Measurements from ENCODE around the gene PACSIN2. TPM values are rescaled to one million over a fixed set of nuclear protein-coding genes. Genes with fewer than 3 reads are reported as not detected.

Gene PACSIN2
- total and polyA plus RNA-seq, 7 donors = 44.2 to 126 (median 52.3) TPM

DNA sequence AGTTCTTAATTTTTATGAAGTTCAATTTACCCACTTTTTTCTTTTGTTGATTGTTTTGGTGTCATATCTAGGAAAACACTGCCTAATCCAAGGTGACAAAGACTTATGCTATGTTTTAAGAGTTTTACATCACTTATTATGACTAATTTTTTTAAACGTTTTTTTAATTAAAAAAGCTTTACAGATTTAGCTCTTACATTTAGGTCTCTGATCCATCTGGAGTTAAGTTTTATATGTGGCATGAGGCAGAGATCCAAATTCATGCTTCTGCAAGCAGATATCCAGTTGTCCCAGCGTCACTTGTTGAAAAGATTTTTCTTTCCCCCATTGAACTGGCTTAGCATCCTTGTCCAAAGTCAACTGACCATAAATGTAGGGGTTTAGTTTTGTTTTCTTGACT is 72.6 kb downstream of the PACSIN2 start:
- Histone ChIP-seq H3K27ac (peak overlapping the region in 1 of 4 donors; percentile 53), H3K27me3 (no peaks in the 10 kb centered on the region), H3K4me3 (no peak overlapping the region), H3K9me3 (no peaks in the 10 kb centered on the region), H3K36me3 (no peaks in the 10 kb centered on the region), H3K4me1 (peaks cover 0 to 78% (median 66%) of the 10 kb centered on the region in 4 donors)
- intact Hi-C loops (cut with DNase I) = no loop called here
- DNase-seq = no peak
- WGBS, 2 donors = 74 to 75% methylated on average over 2 of the region's 2 CpGs
- TF ChIP-seq POLR2AphosphoS5 (IDR thresholded peaks at IDR 0.05) = no peak
- TF ChIP-seq EP300 (IDR thresholded peaks at IDR 0.05) = no peak
- TF ChIP-seq, protein P1, sequence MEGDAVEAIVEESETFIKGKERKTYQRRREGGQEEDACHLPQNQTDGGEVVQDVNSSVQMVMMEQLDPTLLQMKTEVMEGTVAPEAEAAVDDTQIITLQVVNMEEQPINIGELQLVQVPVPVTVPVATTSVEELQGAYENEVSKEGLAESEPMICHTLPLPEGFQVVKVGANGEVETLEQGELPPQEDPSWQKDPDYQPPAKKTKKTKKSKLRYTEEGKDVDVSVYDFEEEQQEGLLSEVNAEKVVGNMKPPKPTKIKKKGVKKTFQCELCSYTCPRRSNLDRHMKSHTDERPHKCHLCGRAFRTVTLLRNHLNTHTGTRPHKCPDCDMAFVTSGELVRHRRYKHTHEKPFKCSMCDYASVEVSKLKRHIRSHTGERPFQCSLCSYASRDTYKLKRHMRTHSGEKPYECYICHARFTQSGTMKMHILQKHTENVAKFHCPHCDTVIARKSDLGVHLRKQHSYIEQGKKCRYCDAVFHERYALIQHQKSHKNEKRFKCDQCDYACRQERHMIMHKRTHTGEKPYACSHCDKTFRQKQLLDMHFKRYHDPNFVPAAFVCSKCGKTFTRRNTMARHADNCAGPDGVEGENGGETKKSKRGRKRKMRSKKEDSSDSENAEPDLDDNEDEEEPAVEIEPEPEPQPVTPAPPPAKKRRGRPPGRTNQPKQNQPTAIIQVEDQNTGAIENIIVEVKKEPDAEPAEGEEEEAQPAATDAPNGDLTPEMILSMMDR (IDR thresholded peaks at IDR 0.05) = no peak
- no peak for TF ChIP-seq POLR2A (IDR thresholded peaks at IDR 0.05)

DNA sequence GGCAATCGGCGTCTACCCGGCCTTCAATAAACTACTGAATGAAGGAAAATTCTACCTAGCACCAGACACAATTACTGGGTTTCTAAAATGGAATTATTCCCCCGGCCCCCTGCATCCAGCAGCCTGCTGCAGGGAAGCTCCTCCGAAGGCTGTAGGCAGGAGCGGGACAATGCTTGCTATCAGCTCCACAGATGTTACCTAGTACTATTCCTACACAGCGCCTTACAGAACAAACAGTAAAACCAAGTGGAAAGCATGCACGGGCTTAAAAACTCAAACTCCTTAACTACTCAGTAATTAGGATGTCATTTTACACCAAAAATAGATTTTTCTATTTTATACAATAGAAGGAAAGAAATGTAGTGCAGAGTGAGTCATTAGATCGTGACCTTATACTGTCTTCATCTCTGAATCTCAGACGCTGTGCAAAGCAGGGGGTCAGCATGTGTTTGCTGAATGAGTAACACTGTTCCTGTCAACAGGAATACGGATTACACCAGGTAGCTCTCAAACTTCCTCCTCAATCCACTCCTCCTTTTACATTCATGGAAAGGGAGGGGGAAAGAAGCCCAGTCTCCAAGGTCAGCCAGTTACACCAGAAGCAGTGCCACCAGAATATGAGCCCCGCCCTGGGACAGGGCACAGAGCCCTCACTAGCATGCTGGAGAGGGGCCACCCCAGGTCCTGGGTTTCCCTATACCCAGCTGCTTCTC is 74.9 kb downstream of the PACSIN2 start:
- TF ChIP-seq POLR2A (IDR thresholded peaks at IDR 0.05) (no peak), EP300 (IDR thresholded peaks at IDR 0.05) (no peak), POLR2AphosphoS5 (IDR thresholded peaks at IDR 0.05) (peak in 2 of 4 donors; percentile 15 to 71)
- TF ChIP-seq, protein P1 (IDR thresholded peaks at IDR 0.05) = no peak
- intact Hi-C loops (cut with DNase I) = no loop called here
- peak overlapping the region; percentile 76 to 94 (median 90) for H3K27ac ChIP-seq
- H3K9me3 ChIP-seq = no peaks in the 10 kb centered on the region
- no peaks in the 10 kb centered on the region for H3K36me3 ChIP-seq
- 15 to 60% methylated on average over 12 of the region's 12 CpGs for WGBS, 2 donors
- H3K4me3 ChIP-seq = no peak overlapping the region
- no peaks in the 10 kb centered on the region for H3K27me3 ChIP-seq
- peaks cover 0 to 78% (median 70%) of the 10 kb centered on the region in 4 donors for H3K4me1 ChIP-seq
- no peak for DNase-seq

DNA sequence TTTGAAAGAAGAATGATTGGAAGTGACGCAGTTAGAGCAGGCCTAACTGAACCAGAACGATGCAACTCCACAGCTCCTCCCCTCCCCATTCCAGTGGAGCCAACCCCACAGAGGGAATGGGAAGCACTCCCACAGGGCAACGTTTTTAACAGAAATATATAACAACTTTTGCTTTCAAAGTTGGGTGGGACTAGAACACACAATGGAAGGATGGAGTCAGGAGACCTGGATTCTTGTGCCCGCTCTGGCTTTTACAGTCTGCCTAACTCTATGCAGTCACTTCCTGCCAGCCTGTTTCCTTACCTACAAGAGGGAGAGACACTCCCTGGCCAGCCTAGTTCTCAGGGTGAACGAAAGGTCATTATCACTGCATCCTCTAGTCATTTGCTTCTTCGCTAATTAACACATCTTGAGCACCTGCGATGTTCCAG is 75.5 kb downstream of the PACSIN2 start:
- Histone ChIP-seq H3K4me3 (no peak overlapping the region), H3K4me1 (peaks cover 0 to 79% (median 74%) of the 10 kb centered on the region in 4 donors), H3K27me3 (no peaks in the 10 kb centered on the region), H3K27ac (peak overlapping the region; percentile 76 to 94 (median 90)), H3K9me3 (no peaks in the 10 kb centered on the region), H3K36me3 (no peaks in the 10 kb centered on the region)
- 25 to 54% methylated on average over 7 of the region's 7 CpGs for WGBS, 2 donors
- no peak for DNase-seq
- TF ChIP-seq EP300 (IDR thresholded peaks at IDR 0.05) = no peak
- TF ChIP-seq, protein P1 (IDR thresholded peaks at IDR 0.05) = no peak
- no peak for TF ChIP-seq POLR2A (IDR thresholded peaks at IDR 0.05)
- peak in 1 of 4 donors; percentile 25 for TF ChIP-seq POLR2AphosphoS5 (IDR thresholded peaks at IDR 0.05)
- intact Hi-C loops (cut with DNase I) = no loop called here

DNA sequence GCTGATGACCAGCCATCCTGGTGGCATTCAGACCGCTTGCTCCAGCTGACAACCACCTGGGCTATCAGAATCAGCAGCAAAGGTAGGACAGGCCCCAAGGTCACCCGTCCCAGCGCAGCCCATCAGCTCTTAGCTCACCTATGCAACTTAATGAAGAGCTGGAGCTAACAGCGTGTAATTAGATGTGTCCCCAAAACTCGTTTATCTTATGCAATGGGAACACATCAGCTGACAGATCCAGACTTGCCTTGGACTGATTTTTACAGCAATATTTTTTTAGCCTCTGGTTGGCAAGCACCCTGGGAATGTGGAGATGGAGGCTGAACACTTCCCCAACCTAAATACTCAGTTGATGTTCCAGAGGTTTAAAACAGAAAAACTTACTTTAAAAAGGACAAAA is 76.0 kb downstream of the PACSIN2 start:
- Histone ChIP-seq H3K27me3 (no peaks in the 10 kb centered on the region), H3K9me3 (no peaks in the 10 kb centered on the region), H3K4me3 (no peak overlapping the region), H3K36me3 (no peaks in the 10 kb centered on the region), H3K27ac (peak overlapping the region; percentile 76 to 94 (median 90)), H3K4me1 (peaks cover 0 to 79% (median 74%) of the 10 kb centered on the region in 4 donors)
- 84 to 86% methylated on average over 5 of the region's 5 CpGs for WGBS, 2 donors
- TF ChIP-seq, protein P1 (IDR thresholded peaks at IDR 0.05) = no peak
- peak in 1 of 4 donors; percentile 4 for TF ChIP-seq POLR2AphosphoS5 (IDR thresholded peaks at IDR 0.05)
- intact Hi-C loops (cut with DNase I) = no loop called here
- DNase-seq = no peak

Measured in sigmoid colon (tissue), 7 donors.